HG02852 (cell line): ENCODE data around the gene UBE2E2.
"Not testable (repeated sequence)": the region's sequence is repeated elsewhere in the genome, so short reads cannot be mapped to it uniquely, and the experiment has no call there.

Experiments used
- ATAC-seq: cut with Tn5 transposase; IDR thresholded peaks from one replicate; pipeline ENCODE4 v1.9.1; 2021; ENCODE audit warnings: mild to moderate bottlenecking, moderate library complexity; ENCODE audit not compliant: unreplicated experiment

Gene UBE2E2

DNA sequence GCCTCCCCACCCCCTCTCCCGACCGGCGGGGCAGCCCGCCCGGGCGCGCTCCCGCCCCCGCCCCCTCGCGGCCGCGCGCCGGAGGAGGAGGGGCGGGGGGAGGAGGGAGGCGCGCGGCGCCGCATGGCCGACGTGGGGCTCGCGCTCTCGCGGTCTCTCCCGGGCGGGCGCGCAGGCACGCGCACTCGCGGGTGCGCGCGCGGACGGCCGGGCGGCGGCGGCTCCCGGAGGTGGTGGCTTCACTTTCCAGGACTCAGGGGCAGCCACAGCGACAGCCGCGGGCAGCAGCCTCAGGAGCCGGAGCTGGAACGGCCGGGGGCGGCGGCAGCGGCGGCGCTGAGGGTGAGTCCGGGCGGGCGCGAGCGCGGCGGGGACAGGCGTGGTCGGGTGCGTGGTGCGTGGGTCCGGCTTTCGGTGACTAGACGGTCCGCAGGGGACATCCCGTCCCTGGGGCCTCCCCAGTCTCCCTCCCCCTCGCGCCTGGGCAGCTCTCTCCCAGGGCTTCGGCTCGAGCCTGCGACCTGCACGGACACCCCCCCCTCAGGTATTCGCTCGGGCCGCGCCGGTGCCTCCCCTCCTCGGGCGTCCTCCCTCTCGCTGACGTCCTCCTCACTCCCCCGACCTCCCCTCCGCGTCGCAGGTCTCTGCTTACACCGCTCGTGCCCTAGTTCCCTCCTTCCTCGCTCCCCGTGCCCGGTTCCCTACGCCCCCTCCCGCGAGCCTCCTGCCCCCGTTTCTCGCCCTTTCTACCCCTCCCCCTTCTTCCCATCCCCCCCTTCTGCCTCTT lies at the start of gene UBE2E2:
TSS of gene UBE2E2 (plus strand) at position 407 of the 787 bp plus-strand sequence.
- peak; percentile 77 for ATAC-seq

DNA sequence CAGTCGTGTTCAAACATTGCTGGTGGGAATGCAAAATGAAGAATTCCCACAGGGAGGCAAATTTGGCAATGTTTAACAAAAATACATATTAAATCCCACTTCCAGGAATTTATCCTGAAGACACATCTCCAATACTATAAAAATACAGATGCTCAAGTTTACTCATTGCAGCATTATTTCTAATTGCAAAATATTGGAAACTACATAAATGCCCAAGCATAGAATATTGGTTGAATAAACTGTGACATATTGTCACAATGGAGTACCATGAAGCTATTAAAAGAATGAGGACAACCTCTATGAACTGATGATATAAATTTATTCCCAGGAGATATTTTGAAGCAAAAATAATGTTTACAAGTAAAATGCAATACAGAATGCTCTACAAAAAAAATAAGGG lies 49.7 kb upstream of the UBE2E2 start:
- no peak for ATAC-seq

DNA sequence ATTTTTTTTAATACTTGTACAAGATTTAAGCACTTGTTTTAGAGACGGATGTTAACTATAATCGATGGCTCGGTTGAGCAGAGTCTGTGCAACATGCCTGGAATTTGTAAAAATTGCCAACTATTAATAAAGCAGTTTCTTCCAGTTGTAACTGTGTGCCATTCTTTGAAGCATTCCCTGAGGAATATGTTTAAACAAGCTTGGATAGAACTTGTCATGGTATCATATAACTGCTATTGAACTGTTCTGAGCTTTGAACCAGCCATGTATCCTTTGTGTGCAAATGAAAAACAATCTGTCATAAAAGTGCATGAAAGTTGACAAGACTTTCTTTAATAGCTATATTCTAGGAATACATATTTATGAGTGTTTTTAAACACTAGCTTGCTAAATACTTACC lies 45.8 kb upstream of the UBE2E2 start:
- no peak for ATAC-seq

DNA sequence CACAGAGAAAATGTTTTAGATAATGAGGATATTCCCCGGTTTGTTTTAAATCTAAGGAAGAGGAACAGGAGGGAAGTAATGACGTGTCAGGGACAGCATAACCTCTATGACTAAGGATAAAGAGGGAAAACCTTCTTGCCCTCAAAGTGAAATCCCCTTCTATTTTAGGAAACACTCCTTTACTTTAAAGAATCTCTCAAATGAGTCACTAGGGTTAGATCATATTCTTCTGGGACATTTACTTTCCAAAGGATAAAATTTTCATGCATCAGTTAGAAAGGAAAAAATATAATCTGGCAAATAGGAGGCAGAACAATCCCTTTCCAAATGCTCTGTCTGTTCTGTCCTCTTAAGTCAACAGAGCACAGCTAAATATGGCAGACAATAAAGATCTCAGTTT lies 43.2 kb upstream of the UBE2E2 start:
- no peak for ATAC-seq

DNA sequence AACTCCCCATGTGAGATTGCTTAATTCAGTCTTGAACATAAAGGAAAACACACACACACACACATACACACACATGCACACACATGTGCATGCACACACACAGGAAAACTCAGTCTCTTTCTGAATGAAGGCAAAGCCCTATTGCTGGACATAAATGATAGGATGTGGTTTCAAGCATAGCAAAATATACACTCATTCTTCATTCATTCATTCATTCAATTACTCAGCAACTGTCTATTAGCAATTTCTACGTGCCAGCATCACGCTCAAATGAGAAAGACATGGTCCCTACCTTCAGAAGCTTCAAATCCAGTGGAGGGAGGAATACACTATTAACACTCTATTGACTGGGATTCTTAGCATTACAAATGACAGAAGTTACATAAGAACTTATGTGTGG lies 41.8 kb upstream of the UBE2E2 start:
- ATAC-seq, result no peak

DNA sequence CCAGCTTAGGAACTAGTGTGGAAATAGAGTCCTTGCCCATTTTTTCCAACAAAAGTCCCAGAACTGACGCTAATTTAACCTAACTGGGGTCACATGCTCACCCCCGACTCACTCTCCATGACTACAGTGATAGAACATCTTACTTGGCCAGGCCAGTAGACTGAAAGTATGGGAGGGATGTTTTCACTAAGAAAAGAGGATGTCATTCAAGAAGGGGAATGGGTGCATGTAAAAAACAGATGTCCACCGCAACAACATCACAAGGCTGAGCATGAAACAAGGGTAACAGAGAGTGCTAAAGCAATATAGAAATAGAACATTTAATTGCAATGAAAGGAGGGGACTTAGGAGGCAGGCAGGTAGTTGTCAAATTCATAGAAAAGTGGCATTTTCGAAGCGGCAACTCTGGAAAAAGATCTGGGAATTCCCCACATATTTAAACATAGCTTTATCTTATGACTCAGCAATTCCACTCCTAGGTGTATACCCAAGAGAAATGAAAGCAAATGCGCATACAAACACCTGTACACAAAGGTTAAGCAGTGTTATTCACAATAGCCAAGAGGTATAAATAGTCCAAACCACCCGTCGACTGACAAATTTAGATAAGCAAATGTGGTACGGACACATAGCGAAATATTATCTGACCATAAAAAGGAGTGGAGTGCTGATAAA lies 41.1 kb upstream of the UBE2E2 start:
- peak; percentile 69 for ATAC-seq

DNA sequence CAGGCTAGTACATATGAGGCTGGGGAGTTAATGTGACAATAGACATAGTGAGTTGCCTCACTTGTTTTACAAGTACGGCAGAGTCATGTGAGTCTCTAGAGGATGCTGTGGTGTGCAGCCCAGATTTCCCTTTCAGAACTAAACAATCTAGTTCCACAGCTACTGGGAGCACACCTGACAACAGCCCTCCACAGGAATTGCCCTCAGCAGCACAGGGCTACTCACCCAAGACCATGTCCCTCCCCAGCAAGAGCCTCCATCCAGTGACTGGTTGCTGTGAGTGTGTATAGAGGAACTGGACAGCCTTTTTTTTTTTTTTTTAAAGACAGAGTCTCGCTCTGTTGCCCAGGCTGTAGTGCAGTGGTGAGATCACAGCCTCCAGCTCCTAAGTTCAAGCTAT lies 40.2 kb upstream of the UBE2E2 start:
- peak; percentile 47 for ATAC-seq

DNA sequence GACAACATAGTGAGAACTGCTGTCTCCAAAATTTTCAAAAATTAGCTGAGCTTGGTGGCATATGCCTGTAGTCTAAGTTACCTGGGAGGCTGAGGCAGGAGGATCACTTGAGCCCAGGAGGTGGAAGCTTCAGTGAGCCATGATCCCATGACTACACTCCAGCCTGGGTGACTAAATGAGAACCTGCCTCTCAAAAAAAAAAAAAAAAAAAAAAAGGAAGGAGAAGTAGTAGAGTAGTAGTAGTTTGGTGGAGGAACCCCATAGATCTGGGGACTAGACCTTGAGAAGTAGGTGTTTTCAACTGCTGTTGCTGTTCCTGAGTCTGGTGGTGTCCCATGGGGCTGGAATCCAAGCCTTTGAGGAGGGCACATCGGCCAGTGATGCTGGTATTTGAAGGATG lies 38.4 kb upstream of the UBE2E2 start:
- no peak for ATAC-seq

DNA sequence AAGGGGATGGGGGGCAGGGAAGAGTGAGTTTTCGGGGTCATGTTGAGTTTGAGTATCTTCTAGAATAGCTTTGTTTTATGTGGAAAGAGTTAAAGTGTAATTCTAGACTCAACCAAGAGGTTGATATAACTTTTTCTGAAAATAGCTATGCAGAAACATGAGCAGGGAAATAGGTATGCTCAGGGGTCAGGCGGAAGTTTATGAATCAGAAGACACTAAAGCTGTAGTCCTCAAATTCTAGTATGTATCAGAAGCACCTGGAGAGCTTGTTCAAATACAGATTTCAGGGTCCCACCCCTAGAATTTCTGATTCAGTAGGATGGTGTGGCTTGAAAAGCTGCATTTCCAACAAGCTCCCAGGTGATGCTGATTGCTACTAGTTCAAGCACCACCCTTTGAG lies 37.6 kb upstream of the UBE2E2 start:
- no peak for ATAC-seq

DNA sequence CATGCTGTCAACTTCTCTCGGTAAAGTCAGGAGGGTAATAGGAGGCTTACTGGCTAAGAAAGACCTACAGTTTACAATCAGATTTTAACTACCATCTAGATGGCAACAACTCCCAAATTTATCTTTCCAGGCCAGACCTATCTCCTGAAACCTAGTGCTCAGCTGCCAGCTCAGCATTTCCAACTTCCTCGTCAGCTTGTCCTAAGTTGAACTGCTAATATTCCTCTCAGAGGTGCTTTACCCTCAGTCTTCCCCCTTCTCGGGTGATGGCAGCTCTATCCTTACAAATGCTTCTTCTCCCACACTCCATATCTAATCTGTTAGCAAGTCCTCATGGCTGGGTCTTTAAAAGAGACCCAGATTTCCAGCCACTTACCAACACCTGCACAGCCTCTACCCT lies 36.9 kb upstream of the UBE2E2 start:
- no peak for ATAC-seq

DNA sequence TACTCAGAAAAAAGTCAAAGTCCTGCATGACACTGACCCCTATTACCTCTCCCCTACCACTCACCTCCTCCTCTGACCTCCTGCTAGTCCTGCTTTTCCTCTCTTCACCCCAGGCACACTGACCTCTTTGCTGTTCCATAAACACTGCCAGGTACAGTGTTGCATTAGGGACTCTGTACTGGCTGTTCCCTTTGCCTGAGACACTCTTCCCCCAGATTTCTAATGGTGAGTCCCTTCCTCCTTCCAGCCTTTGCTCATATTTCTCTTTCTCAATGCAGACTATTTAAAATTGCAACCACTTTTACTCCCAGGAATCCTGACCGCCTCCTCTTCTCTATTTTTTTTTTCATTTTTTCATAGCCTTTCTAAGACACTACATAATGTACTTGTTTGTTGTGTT lies 36.3 kb upstream of the UBE2E2 start:
- no peak for ATAC-seq

DNA sequence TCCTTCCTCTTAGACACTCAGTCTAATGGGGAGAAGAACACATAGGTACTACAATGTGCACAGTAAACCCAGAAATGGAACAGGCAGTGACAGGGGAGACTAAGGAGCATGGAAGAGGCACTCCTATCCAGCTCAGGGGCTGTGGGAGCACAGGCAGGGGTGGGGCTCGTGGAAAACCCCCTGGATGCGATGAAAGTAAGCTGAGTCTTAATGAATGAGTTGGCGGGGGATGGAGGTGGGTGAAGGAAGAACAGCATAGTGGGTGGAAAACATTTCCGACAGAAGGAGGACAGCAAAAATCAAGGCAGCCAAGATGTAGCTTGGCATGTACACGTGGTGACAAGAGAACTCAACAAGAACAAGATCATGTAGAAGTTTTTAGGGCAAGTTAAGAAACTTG lies 33.6 kb upstream of the UBE2E2 start:
- ATAC-seq, result no peak

DNA sequence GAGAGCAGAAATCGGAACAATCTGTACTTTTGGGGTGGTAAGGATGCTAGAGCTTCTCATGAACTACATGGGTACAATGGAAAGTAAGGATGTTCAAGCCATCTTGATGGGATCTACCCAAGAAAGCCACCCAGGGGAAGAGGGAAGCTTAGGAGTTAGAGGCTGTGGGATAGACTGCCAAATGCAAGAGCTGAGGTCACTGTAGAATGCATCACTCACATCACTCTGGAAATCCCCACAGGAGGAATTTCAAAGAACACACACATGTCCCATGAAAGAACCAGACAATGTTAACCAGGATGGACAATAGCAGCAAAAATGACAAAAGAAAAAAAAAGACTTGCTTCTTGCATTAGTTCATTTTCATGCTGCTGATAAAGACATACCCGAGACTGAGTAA lies 32.8 kb upstream of the UBE2E2 start:
- no peak for ATAC-seq

DNA sequence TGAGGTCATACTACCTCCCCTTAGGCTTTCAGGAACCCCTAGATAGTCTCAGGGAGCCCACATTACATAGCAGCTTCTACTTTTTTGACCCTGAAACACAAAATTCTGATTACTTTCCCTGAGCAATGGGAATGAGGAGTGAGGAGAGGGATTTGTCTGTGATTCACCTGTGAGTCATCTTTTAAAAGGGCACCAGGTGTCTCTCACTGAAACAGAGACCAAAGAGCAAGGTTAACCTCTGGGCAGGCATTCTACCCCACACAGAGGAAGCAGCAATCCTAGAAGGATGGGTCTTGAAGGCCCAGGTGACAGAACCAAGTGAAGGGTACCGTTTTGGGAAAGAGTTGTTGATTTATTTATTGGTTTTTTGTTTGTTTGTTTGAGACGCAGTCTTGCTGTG lies 31.1 kb upstream of the UBE2E2 start:
- no peak for ATAC-seq

DNA sequence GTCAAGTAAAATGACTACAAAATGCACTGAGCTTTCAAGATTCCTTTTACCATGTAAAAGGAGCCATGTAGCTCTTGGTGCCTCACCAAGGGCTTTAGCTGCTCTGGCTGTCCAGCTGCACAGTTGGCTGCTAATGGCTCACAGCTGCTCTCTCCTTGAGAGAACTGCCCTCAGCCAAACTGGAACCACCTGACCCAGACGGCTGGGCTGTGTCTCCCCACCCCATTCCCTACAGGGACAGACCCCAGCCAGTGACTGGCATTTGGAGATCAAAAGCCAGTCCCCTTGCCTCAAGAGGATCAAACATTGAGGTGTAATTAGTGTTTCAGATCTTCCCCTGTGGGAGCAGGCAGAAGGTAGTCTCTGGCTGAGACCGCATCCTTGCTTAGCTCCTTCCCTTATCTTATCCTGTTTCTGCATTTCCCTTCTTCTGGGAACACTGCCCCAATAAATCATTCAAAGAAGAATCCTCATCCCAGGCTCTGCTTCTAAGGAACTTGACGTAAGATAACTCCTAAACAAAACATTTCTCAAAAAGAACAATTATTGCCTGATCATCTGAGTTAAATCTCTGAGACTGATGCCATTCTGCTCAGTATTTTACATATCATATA lies 28.6 kb upstream of the UBE2E2 start:
- no peak for ATAC-seq

DNA sequence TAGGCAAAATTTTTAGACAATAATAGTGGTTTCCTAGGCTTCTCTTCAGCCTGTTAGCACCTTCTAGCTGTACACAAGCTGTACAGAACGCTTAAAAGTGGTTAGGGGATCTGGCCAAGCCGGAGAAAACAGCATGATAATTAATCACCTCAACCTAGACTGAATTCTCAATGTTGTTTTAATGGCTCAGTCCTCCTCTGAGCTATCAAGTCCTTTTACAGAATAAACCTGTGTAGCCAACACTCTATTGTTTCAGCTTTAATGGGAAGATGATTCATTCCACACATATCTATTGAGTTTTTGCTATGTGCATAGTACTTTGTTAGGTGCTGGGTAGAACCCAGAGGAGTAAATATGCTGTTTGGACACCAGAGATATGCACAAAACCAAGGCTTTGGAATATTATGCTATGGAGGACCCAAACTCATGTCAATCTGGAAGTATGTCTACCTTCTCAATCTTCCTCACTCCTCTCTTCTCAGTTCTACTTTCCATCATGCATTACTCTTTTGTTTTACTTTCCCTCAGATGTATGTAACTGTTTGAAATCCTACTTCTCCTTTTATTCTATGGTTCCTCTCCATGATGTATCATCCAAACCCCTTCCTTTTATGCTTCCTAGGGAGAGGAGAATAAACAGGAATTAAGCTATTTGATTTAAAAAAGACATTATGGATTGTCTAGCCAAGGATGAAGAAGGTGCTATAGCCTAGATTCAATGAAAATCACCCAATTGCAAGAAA lies 27.6 kb upstream of the UBE2E2 start:
- ATAC-seq, result no peak

DNA sequence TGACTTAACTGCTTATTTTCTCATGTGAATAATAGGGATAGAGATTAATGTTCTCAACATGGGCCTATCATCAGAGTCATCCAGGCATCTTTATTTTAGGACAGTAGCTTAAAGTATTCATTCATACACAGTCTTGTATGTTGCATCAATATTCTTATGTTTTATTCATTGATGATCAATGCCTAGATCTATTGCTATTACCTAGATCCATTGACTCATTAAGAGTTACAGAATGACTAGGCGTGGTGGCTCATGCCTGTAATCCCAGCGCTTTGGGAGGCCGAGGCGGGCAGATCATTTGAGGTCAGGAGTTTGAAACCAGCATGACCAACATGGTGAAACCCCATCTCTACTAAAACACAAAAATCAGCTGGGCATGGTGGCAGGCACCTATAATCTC lies 26.3 kb upstream of the UBE2E2 start:
- not testable (repeated sequence) for ATAC-seq

DNA sequence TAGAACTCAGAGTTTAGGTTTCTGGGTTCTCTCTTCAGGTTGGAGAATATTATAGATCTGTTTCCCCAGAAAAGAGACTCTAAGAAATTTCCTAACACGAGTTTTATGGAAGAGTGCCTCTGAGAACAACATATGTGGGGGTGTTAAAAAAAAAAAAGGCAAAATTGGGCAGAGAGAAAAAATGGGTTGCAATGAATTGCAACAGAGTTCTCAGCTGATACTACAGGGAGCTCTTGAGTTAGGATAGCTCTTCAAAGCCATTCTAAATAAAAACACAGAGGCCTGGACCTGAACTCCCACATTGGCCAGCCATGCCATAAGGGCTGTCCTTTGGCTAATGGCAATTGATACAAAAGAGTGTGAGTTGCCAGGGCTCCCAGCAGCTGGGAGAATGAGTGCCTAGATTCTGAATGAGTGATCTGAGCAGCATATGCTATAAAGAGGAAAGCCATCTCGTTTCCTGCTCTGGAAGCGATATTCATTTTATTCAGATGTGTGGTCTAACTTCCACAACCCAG lies 20.1 kb upstream of the UBE2E2 start:
- no peak for ATAC-seq

DNA sequence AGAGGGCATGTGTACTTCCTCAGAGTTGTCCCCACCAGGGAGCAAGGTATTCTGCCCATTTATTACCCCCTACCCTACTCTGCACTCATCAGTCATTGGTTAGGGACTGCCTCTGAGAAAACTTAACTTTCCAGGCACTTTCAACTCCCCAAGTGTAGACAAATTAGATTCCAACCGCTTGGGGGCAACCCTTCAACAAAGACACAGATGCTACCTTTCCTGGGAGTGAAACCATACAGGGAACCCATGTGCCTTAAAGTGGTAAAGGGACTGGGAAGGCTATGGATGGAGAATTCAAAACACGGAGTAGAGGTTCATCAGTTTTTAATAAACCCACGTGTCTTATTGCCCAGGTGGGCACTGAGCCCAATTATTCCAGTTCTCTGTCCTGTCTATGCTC lies 19.4 kb upstream of the UBE2E2 start:
- ATAC-seq, result no peak

DNA sequence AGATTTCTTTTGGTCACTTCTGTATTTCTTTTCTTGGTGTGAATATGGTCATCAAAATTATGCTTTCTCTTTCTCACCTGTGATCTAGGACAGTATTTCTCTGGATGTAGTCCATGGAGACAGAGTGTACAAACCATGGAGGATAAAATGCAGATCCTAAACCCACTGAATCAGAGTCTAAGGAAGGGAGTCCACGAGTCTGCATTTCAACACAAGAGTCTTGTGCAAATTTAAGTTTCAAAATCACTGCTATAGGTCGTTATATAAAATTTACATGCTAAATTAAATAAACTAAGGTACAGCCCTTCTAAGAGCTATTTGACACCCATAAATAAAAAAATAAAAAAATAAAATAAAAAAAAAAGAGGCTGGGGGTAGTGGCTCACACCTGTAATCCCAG lies 17.3 kb upstream of the UBE2E2 start:
- ATAC-seq, result no peak

DNA sequence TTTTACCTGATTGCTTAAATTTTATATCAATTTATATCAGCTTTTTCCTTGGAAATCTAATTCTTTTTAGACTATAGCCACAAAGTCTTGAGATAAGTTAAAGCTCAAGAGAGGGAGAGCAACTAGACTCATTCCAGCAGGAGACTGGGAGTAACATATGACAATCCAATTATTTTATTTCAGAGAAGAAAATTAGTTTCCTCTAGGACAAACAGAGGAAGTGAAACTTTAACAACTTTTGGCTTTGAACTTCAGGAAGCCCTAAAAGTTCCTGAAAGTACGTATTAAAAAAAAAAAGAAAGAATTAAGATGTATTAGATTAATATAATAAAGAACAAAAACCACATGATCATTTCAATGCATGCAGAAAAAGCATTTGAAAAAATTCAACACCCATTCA lies 13.9 kb upstream of the UBE2E2 start:
- no peak for ATAC-seq
